OCI-LY1 (cell line): ENCODE results near the gene PAGE2B.

Experiments
- CTCF ChIP-seq: fragments of 200-600 bp; sonication (generic), shearing (Covaris generic); IDR thresholded peaks from 2 replicates; pipeline ENCODE4 v1.5.1; 2017; ENCODE audit warnings: mild to moderate bottlenecking, antibody characterized with exemption, low read length, moderate library complexity, mixed read lengths
- EZH2 ChIP-seq: fragments of 200-600 bp; sonication (generic), shearing (Covaris generic); IDR thresholded peaks from 2 replicates; pipeline ENCODE4 v1.8.0; 2017; ENCODE audit warnings: borderline replicate concordance, mixed run types, mild to moderate bottlenecking, antibody characterized with exemption, low read length, moderate library complexity, mixed read lengths

GRCh38 chrX:55120761-55121358, 46.0 kb downstream of the PAGE2B start:
- no peak for TF ChIP-seq CTCF
- no peak for TF ChIP-seq EZH2
